SK-N-SH (cell line): ENCODE data around the gene MX2. TPM values are rescaled to one million over a fixed set of nuclear protein-coding genes. Genes with fewer than 3 reads are reported as not detected.

Experiments
- CTCF ChIA-PET: fragments of 300-600, 350-600 bp; formaldehyde crosslinking; extraction: SDS; loops from one replicate; lab custom pipeline; 2021; lab: Yijun Ruan, JAX
- POLR2A ChIA-PET: fragments of 350-600 bp; sonication (Branson Sonifier 250); formaldehyde crosslinking; extraction: SDS; loops from one replicate; lab custom pipeline; 2020; ENCODE audit warnings: antibody characterized with exemption, inconsistent platforms; lab: Yijun Ruan, JAX
- DNase-seq: peaks from one replicate; pipeline ENCODE4 v3.0.0; 2012
- H2AFZ ChIP-seq: fragments of 200-600 bp; sonication (generic); 2 replicates; pipeline ENCODE4 v1.8.1; 2016; ENCODE audit warnings: antibody characterized with exemption, mild to moderate bottlenecking, low read depth
- H3F3A ChIP-seq: fragments of 200-600 bp; sonication (generic); replicated peaks from 2 replicates; pipeline ENCODE3; 2016; ENCODE audit warnings: antibody characterized with exemption, mild to moderate bottlenecking; ENCODE audit not compliant: insufficient read depth
- H3K27ac ChIP-seq, 2 experiments: fragments of 200-500 bp in 1 of 2; fragments of 200-600 bp in 1 of 2; sonication (Bioruptor generic) in 1 of 2; sonication (generic), shearing (Covaris generic) in 1 of 2; 2 replicates each; pipeline versions ENCODE4 v1.5.1 to v1.6.1; 2014 to 2016; ENCODE audit warnings: low read depth in 2 of 2, inconsistent platforms in 1 of 2, low read length in 1 of 2, mild to moderate bottlenecking in 1 of 2, mixed read lengths in 1 of 2
- H3K27me3 ChIP-seq: fragments of 200-600 bp; sonication (generic), shearing (Covaris generic); 2 replicates; pipeline ENCODE4 v1.6.1; 2016; ENCODE audit warnings: mixed run types; ENCODE audit not compliant: insufficient read depth
- H3K36me3 ChIP-seq, 2 experiments: fragments of 200-500 bp in 1 of 2; fragments of 200-600 bp in 1 of 2; sonication (Bioruptor generic) in 1 of 2; sonication (generic) in 1 of 2; replicated peaks in 1 of 2; 2 replicates each; pipeline versions ENCODE3 to v1.5.1; 2014 to 2016; ENCODE audit warnings: low read length in 1 of 2, mild to moderate bottlenecking in 1 of 2; ENCODE audit not compliant: insufficient read depth in 2 of 2, control insufficient read depth in 1 of 2
- H3K4me1 ChIP-seq, 2 experiments: fragments of 200-500 bp in 1 of 2; fragments of 200-600 bp in 1 of 2; sonication (Bioruptor generic) in 1 of 2; sonication (generic), shearing (Covaris generic) in 1 of 2; 2 replicates each; pipeline versions ENCODE4 v1.5.1 to v1.6.1; 2014 to 2016; ENCODE audit warnings: low read depth in 1 of 2, low read length in 1 of 2, mixed run types in 1 of 2; ENCODE audit not compliant: insufficient read depth in 2 of 2, control insufficient read depth in 1 of 2
- H3K4me2 ChIP-seq: fragments of 200-600 bp; sonication (generic), shearing (Covaris generic); 2 replicates; pipeline ENCODE4 v1.6.1; 2017; ENCODE audit warnings: mixed run types
- H3K4me3 ChIP-seq, 2 experiments: fragments of 200-500 bp in 1 of 2; fragments of 200-600 bp in 1 of 2; sonication (Bioruptor generic) in 1 of 2; sonication (generic), shearing (Covaris generic) in 1 of 2; 2 replicates each; pipeline versions ENCODE4 v1.5.1 to v1.8.1; 2014 to 2016; ENCODE audit warnings: low read depth in 2 of 2, inconsistent platforms in 1 of 2, low read length in 1 of 2, mild to moderate bottlenecking in 1 of 2, mixed read lengths in 1 of 2, moderate library complexity in 1 of 2
- H3K79me2 ChIP-seq: fragments of 200-600 bp; sonication (generic); 2 replicates; pipeline ENCODE4 v1.8.1; 2017; ENCODE audit warnings: mild to moderate bottlenecking; ENCODE audit not compliant: insufficient read depth
- H3K9ac ChIP-seq: fragments of 200-600 bp; sonication (generic); 2 replicates; pipeline ENCODE4 v1.6.1; 2017; ENCODE audit warnings: mixed run types
- H3K9me2 ChIP-seq: fragments of 200-600 bp; sonication (generic); 2 replicates; pipeline ENCODE4 v1.6.1; 2017; ENCODE audit warnings: mixed run types
- H3K9me3 ChIP-seq: fragments of 200-600 bp; sonication (generic); 2 replicates; pipeline ENCODE4 v1.6.1; 2017; ENCODE audit warnings: mixed run types, mild to moderate bottlenecking, moderate library complexity
- H4K20me1 ChIP-seq: fragments of 200-600 bp; sonication (generic); 2 replicates; pipeline ENCODE4 v1.6.1; 2017; ENCODE audit warnings: mild to moderate bottlenecking, mixed run types; ENCODE audit not compliant: insufficient read depth
- CHD2 ChIP-seq: fragments of 150-350 bp; IDR thresholded peaks from 2 replicates; pipeline ENCODE4 v1.6.1; 2018; ENCODE audit warnings: low read length; ENCODE audit not compliant: partially characterized antibody
- ELF1 ChIP-seq: IDR thresholded peaks from 2 replicates; pipeline ENCODE4 v1.4.0; 2012
- EP300 ChIP-seq, 2 experiments: IDR thresholded peaks; 2 replicates each; pipeline versions ENCODE4 v1.4.0 to v1.6.1; 2012; ENCODE audit warnings: borderline replicate concordance in 1 of 2, low read depth in 1 of 2, low read length in 1 of 2
- EZH2phosphoT487 ChIP-seq: fragments of 200-600 bp; sonication (generic); IDR thresholded peaks from 2 replicates; pipeline ENCODE4 v1.6.1; 2017; ENCODE audit warnings: low read depth, mixed run types, mild to moderate bottlenecking, antibody characterized with exemption, moderate library complexity, borderline replicate concordance
- GABPA ChIP-seq: IDR thresholded peaks from 2 replicates; pipeline ENCODE4 v1.4.0; 2012; ENCODE audit warnings: low read depth, mild to moderate bottlenecking
- GATA2 ChIP-seq: sonication (generic); formaldehyde crosslinking; IDR thresholded peaks from 2 replicates; pipeline ENCODE4 v1.5.0; 2020; ENCODE audit warnings: mild to moderate bottlenecking, missing genetic modification reagents
- NRF1 ChIP-seq: IDR thresholded peaks from 2 replicates; pipeline ENCODE4 v1.6.1; 2012; ENCODE audit warnings: low read depth, mild to moderate bottlenecking, low read length
- POLR2AphosphoS5 ChIP-seq: IDR thresholded peaks from 2 replicates; pipeline ENCODE4 v1.6.1; 2012; ENCODE audit warnings: low read depth, low read length
- RCOR1 ChIP-seq: fragments of 150-350 bp; IDR thresholded peaks from 2 replicates; pipeline ENCODE4 v1.6.1; 2017; ENCODE audit warnings: antibody characterized with exemption, low read length
- RXRA ChIP-seq: IDR thresholded peaks from 2 replicates; pipeline ENCODE4 v1.4.0; 2012; ENCODE audit warnings: low read depth, mild to moderate bottlenecking, borderline replicate concordance
- WGBS: methylation state at CpG from one replicate; pipeline ENCODE4 v1.1.6; 2017; ENCODE audit warnings: low lambda C conversion rate; 5-methylcytosine and 5-hydroxymethylcytosine counted together
- polyA plus RNA-seq, 3 experiments: library from polyadenylated mRNA; depleted of rRNA; stranded (reverse); fragments of >200 nt; gene quantifications; 2 replicates each; pipeline ENCODE4 v1.2.3, GENCODE V29; 2012
- TF ChIP-seq, protein P1 (sequence below): IDR thresholded peaks from 2 replicates; pipeline ENCODE4 v1.4.0; 2012; ENCODE audit warnings: low read depth, borderline replicate concordance
- TF ChIP-seq, protein P2 (sequence below): IDR thresholded peaks from 2 replicates; pipeline ENCODE4 v1.4.0; 2012; ENCODE audit warnings: low read depth, borderline replicate concordance
- TF ChIP-seq, protein P3 (sequence below): fragments of 150-350 bp; IDR thresholded peaks from 2 replicates; pipeline ENCODE4 v1.6.1; 2017; ENCODE audit warnings: antibody characterized with exemption, low read length, low read depth, borderline replicate concordance

MX2 gene
- polyA plus RNA-seq, 1 of the 3 experiments (the other 2 are of a cell fraction), result 0.08 TPM

DNA sequence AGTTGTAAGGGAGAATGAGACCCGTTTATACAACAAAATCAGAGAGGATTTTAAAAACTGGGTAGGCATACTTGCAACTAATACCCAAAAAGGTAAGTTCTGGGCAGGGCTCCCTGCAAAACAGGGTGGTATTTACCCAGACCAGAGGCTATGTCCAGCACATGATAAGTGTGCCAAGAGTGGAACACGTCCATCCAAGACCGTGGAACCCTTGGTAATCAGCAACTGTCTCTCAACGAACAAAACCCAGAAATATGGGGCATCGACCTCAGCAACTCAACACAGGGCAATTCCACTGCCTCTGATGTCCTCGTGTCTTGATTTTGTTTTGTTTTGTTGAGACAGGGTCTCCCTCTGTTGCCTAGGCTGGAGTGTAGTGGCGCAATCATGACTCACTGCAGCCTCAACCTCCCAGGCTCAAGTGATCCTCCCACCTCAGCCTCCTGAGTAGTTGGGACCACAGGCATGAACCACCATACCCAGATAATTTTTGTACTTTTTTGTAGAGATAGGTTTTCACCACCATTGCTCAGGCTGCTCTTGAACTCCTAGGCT is 37.5 kb downstream of the MX2 start (continued):
- TF ChIP-seq, protein P1, sequence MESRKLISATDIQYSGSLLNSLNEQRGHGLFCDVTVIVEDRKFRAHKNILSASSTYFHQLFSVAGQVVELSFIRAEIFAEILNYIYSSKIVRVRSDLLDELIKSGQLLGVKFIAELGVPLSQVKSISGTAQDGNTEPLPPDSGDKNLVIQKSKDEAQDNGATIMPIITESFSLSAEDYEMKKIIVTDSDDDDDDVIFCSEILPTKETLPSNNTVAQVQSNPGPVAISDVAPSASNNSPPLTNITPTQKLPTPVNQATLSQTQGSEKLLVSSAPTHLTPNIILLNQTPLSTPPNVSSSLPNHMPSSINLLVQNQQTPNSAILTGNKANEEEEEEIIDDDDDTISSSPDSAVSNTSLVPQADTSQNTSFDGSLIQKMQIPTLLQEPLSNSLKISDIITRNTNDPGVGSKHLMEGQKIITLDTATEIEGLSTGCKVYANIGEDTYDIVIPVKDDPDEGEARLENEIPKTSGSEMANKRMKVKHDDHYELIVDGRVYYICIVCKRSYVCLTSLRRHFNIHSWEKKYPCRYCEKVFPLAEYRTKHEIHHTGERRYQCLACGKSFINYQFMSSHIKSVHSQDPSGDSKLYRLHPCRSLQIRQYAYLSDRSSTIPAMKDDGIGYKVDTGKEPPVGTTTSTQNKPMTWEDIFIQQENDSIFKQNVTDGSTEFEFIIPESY, result no peak
- no peak for TF ChIP-seq EZH2phosphoT487

DNA sequence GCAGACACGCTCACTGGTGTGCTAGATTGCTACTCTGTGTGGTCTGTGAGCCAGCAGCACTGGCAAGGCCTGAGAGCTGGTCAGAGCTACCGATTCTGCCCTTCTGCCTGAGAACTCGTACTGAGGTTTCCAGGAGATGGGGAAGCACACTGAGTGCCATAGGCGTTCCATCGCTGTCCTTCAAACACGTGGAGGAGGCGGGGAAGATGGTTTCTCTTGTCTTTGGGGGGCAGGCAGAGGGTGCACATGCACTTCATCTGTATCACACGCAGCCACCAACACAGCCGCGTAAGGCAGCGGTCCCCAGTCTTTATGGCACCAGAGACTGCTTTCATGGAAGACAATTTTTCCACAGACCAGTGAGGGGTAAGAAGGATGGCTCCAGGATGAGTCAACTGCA is 40.4 kb downstream of the MX2 start:
- H4K20me1 ChIP-seq, result no peaks in the 10 kb centered on the region
- peaks cover 6% of the 10 kb centered on the region; the same call in 1 of the 2 replicates for H3K27me3 ChIP-seq
- H3K9me3 ChIP-seq, result no peaks in the 10 kb centered on the region
- CTCF ChIA-PET, result no interaction called here
- no peak overlapping the region for H2AFZ ChIP-seq
- no peaks in the 10 kb centered on the region for H3K36me3 ChIP-seq
- no peak overlapping the region for H3K4me2 ChIP-seq
- no peaks in the 10 kb centered on the region for H3K9me2 ChIP-seq
- POLR2A ChIA-PET, result no interaction called here
- H3F3A ChIP-seq, result no peaks in the 10 kb centered on the region
- no peak overlapping the region for H3K4me3 ChIP-seq
- WGBS, result 45% methylated on average over 10 of the region's 11 CpGs
- no peak for DNase-seq
- no peaks in the 10 kb centered on the region for H3K79me2 ChIP-seq
- TF ChIP-seq POLR2AphosphoS5 (no peak), EP300 (IDR thresholded peaks at IDR 0.05; ENCODE audit: borderline replicate concordance in 1 of 2, low read depth in 1 of 2, low read length in 1 of 2) (no peak)
- TF ChIP-seq, protein P2, sequence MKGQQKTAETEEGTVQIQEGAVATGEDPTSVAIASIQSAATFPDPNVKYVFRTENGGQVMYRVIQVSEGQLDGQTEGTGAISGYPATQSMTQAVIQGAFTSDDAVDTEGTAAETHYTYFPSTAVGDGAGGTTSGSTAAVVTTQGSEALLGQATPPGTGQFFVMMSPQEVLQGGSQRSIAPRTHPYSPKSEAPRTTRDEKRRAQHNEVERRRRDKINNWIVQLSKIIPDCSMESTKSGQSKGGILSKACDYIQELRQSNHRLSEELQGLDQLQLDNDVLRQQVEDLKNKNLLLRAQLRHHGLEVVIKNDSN, result no peak
- TF ChIP-seq, protein P3, sequence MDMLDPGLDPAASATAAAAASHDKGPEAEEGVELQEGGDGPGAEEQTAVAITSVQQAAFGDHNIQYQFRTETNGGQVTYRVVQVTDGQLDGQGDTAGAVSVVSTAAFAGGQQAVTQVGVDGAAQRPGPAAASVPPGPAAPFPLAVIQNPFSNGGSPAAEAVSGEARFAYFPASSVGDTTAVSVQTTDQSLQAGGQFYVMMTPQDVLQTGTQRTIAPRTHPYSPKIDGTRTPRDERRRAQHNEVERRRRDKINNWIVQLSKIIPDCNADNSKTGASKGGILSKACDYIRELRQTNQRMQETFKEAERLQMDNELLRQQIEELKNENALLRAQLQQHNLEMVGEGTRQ, result no peak
- H3K4me1 ChIP-seq, result no peaks in the 10 kb centered on the region
- H3K9ac ChIP-seq, result no peak overlapping the region
- H3K27ac ChIP-seq, result no peak overlapping the region

DNA sequence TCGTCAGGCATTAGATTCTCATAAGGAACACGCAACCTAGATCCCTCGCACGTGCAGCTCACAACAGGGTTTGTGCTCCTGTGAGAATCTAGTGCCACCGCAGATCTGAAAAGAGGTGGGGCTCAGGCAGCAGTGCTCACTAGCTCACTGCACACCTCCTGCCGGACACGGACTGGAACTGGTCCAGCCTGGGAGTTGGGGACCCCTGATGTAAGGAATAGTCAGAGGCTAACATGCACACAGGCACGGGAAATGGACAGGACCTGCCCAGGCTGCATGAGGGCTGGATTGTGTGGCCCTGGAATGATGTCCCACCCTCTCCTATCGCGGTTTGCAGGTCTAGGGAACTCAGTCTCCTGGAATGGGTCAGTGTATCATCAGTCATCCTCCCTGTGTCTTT is 41.0 kb downstream of the MX2 start:
- H3F3A ChIP-seq, result no peaks in the 10 kb centered on the region
- no peaks in the 10 kb centered on the region for H3K9me2 ChIP-seq
- 48% methylated on average over 9 of the region's 10 CpGs for WGBS
- no peaks in the 10 kb centered on the region for H3K4me1 ChIP-seq
- no peak overlapping the region for H2AFZ ChIP-seq
- no peaks in the 10 kb centered on the region for H3K9me3 ChIP-seq
- H3K4me2 ChIP-seq, result no peak overlapping the region
- H3K79me2 ChIP-seq, result no peaks in the 10 kb centered on the region
- H3K36me3 ChIP-seq, result no peaks in the 10 kb centered on the region
- no peak overlapping the region for H3K9ac ChIP-seq
- peaks cover 6% of the 10 kb centered on the region; the same call in 1 of the 2 replicates for H3K27me3 ChIP-seq
- no peaks in the 10 kb centered on the region for H4K20me1 ChIP-seq
- H3K4me3 ChIP-seq, result no peak overlapping the region
- DNase-seq, result no peak
- ChIA-PET CTCF (no interaction called here), POLR2A (no interaction called here)
- no peak overlapping the region for H3K27ac ChIP-seq
- TF ChIP-seq GATA2, result no peak
- no peak for TF ChIP-seq GABPA
- TF ChIP-seq ELF1, result no peak
- TF ChIP-seq RCOR1, result no peak
- TF ChIP-seq NRF1, result no peak
- no peak for TF ChIP-seq EZH2phosphoT487
- TF ChIP-seq, protein P1, result no peak
- no peak for TF ChIP-seq EP300 (IDR thresholded peaks at IDR 0.05; ENCODE audit: borderline replicate concordance in 1 of 2, low read depth in 1 of 2, low read length in 1 of 2)
- no peak for TF ChIP-seq RXRA
- no peak for TF ChIP-seq CHD2
